Measurements from ENCODE around the gene BMAL1.
"Not testable (repeated sequence)": the region's sequence is repeated elsewhere in the genome, so short reads cannot be mapped to it uniquely, and the experiment has no call there.

Gene BMAL1

DNA sequence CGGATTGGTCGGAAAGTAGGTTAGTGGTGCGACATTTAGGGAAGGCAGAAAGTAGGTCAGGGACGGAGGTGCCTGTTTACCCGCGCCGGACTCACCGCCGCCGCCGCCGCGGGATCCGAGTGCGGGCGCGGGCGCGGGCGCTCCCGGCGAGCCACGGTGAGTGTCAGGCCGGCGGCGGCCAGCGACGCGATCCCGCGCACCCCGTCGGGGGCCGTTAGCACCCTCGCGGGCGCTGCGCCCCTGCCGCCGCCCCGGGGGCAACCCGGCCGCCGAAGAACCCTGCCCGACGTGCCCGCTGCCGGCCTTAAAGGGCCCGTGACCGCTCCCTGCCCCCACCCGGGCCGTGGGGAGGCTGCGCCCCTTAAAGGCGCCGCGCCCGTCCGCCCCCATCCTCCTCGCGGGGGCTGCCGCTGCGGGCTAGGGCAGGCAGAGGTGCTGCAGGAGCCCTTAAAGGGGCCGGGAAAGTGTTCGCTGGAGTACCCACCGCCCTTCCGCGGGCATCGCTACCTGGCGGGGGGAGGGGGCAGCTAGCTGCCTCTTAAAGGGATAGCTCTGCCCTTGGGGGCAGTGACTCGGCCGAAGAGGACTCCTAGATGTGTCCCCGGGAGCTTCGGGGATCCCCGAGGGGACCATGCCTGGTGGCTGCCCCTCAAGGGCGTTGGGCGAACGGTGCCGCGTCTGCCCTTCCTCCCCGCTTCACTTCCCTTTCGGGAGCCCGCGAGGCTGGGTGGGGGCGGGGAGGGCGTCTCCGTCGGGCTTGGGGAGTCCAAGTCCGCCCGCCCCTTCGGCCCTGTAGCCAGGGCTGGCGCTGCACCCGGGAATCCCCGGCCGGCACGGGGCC lies at the start of gene BMAL1:
Gene BMAL1, plus strand, starts transcription at position 23 of the 841 bp plus-strand sequence. CDS start 76,519 bp downstream, outside the sequence.
- no peak for DNase-seq

DNA sequence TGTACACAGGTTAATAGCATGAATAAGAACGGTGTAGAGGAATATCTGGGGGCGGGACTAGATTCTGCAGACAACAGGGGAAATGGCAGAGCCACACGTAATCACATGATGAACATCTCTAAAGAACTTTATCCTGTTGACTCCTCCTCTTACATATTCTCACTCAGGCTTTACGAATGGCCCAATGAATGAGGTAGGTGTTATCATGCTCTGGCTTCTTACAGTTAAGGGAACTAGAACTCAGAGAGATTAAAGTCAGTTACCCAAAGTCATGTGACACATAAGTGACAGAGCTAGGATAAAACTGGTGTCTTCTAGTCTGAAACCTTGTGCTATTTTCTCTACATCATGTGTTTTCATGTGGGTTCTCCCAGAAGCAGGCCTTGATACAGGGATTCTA lies 49.0 kb upstream of the BMAL1 start:
- DNase-seq, result no peak

DNA sequence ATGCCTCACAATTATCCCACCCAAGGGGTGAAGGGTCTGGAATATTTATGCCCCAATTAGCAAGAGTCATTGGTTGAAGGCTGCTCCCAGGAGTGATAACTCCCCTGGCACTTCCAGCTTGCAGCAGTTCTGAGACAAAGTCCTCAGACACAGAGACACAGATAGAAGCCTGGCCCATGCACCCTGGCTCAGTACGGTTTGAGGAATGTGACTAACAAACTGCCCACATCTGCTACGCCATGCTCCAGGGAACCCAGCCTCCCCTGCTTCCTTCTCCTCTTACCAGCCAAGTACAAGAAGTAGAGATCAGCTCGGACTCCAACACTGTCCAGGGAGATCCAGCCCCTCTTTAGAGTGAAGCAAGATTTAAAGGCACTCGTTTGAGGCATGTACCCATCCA lies 48.5 kb upstream of the BMAL1 start:
- DNase-seq, result no peak

DNA sequence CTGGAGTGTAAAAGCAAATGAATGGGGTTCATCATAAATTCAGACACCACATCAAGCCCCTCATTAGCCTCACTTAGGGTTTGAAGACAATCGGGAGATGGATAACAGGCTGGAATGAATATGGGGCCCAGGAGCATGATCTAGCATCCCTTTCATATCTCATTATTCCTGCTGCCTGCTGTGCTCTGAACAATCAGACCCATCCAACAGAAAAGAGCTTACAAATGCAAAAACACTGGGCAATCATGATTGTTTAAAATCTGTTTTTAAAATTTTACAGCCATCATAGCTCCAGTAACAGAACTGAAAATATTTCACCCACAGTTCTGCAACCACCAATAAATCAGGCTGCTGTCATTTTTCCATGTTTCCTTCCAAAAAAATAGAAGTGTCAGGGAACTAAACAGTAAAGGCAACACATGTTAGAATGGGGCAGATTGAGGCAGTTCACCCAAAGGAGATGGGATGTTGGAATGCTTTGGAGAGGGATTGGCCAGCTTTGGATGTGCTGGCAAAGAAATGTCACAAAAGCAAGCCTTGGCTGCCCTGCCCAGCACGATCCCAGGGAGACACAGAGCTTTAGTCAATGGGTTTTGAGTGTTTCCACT lies 47.8 kb upstream of the BMAL1 start:
- DNase-seq, result peak; percentile 20

DNA sequence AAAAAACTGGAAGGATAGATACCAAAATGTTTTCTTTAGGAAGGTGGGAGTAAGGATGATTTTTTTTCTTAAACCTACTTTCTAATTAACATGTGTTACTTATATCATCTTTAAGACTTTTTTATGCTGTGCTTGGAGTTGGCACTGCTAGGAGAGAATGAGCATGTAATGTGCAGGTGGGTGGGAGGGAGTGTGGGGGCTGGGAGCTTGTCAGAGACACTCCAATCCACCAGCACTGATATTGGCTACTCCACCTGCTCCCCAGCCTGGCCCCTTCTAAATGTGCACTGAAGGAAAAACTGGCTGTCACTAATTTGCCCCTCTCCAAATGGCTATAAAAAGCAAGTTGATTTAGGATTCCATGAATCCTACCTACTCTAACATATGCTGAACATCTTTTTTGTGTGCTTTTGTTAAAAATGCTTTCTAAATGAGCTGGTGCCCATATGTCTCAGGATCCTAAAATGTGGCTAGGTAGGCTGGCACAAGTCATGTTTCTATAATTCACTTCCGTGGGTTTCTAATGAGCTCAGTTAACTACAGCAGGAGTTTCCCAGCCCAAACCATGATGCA lies 44.3 kb upstream of the BMAL1 start:
- DNase-seq, result no peak

DNA sequence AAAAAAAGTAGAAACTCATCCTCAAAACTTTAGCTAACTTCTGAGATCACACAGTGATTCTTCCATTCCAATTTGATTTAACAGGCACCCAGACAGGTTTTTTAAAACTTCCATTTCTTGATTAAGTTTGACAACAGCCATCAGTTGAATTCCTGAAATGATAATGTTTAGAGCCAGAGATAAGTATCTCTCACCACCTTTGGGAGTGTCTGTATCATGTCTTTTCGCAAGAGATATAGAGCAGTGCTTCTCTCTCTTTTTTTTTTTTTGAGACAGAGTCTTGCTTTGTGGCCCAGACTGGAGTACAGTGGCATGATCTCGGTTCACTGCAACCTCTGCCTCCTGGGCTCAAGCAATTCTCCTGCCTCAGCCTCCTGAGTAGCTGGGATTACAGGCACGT lies 41.7 kb upstream of the BMAL1 start:
- DNase-seq, result no peak

DNA sequence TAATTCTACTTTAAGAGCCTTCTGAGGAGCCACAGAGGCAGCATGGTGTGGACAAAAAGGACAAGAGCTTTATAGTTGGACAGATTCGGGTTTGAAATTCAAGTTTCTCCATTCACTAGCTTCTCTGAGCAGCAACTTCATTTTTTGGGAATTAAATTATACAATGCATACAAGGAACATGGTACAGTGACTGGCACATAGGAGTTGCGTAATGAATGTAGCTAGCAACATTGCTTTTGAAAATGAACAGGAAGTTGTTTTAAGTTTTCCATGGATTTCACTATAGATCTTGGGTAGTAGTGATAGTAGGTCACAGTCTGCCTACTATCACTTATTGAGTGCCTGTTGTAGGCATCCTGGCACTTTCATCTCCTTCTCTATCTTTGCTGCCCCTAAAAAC lies 41.0 kb upstream of the BMAL1 start:
- no peak for DNase-seq

DNA sequence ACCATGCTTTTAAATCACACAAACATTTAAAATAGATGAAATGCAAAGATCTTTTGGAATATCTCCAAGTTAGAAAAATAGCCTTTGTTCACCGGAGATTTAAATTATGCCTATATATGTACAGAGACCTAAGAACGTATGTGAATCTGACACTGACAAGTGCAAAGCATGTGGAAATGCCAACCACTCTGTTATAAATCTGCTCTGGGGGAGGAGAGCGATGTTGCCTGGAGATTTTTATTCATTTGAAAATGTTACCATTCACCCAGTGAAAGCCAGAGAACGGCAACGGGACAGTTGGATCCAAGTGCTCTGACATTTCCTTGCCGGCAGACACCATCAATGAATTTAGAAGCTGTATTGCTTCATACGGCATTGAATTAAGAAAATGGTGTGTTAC lies 39.8 kb upstream of the BMAL1 start:
- DNase-seq, result no peak

DNA sequence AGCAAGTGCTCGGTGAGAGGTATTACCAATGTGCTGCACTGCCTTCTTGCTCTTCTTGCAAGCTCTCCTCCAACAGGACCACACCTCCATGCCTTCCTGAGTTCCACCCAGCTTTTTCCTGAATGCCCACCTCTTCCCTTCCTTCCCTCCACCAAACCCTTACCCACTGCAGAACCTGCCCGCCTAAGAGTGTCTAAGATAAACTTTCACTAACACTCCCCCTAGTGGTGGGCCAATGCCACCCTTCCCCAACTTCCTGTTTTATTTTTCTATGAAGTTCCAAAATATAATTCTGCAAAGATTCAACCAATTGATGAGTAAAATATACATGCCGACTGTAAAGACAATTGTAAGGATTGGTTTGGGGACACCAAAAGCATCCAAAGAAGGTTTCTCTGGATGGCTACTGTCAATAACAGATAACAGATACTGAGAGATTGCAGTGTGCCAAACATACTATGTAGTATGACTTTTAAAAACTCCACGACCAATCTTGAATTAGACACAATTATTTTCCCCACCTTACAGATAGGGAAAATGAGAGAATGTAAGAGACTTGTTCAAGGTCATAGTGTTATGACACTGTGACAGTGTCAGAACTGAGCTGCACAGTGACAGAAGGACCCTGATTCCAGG lies 38.6 kb upstream of the BMAL1 start:
- no peak for DNase-seq

DNA sequence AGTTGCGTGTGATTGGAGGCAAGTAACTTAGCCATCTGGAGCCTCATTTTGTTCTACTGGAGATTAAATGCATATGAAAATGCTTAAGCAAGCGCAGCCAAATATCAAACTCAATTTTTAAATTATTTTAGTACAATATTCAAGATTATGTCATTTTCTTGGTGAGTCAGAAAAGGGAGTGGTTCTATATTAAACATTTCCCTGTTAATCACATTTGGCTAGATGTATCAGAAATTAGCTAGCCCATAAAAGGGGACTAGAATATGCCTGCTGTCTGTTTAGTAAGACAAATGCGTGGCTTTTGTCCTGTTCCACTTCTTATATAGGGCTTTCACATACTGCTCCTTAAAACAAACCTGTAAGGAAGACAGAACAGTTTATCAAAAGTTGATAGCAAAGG lies 35.0 kb upstream of the BMAL1 start:
- no peak for DNase-seq

DNA sequence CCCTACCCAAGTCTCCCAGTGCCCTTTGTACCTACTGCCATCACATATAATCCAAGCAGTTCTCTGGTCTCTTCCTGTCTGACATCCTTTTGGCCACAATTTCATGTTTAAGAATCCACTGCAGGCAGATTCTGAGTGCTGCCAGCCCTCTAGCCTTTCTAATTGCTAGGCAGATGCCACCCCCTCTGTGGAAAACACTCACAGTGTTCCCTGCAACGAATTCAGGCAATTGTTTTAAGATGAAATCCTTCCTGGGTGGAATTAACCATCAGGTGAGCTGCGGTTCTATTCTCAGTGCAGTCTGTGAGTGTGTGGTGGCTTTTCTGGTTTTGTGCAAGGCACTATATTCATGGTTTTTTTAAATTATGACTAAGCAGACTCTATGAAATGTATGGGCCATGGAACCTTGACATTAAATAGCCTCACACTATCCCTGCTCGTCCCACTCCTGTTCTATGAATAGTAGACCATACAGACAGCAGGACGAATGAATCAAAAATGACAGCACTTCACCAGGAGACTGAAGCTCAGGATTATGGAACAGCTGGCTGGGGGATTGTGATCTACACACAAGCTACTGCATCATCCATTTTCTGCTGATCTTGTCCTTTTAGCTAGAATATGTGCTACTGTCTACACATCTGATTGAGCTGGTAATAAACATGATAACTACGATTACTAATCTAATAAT lies 29.8 kb upstream of the BMAL1 start:
- peak; percentile 57 for DNase-seq

DNA sequence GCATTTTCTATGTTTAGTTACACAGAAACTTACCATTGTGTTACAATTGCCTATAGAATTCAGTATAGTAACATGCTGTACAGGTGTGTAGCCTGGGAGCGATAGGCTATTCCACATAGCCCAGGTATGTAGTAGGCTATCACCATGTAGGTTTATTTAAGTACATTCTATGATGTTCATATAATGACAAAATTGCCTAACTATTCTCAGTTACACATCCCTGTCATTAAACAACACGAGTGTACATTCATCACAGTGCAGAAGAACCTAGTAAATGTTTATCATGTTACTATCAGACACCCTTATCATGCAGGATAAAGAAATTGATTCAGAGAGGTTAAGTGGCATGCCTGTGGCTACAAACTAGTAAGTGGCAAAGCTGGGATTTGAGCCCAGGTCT lies 28.4 kb upstream of the BMAL1 start:
- DNase-seq, result no peak

DNA sequence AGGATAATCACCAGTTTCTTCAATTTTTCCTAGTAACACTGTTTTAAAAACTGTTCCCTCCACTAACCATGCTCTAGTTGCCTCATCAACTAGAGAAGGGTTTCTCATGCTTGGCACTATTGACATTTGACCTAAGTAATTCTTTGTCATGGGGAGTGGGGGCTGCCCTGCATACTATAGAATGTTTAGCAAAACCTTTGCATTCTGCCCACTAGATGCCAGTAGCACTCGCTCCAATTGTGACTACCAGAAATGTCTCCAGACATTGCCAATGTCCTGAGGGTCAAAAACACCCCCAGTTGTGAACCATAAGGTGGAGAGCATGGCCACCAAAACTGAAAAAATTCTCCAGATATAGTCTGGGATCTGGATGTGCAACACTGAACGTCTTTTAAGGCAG lies 27.6 kb upstream of the BMAL1 start:
- DNase-seq, result no peak

DNA sequence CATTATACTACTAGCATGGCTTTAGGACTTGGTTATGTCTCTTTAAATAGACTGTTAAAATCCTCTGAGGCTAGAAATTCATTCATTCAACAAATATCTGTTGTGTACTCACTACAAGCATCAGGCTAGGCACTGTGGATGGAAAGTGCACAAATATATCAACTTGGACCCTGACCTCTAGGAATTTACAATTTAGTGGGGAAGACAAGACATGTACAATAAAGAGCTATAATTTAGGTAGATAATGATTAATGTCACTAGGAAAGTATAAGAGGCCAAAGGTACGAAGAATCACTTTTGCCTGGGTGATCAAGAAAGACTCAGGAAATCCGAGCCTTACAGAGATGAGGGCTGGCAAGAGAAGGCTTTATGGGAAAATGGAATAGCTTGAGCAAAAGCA lies 25.6 kb upstream of the BMAL1 start:
- no peak for DNase-seq

DNA sequence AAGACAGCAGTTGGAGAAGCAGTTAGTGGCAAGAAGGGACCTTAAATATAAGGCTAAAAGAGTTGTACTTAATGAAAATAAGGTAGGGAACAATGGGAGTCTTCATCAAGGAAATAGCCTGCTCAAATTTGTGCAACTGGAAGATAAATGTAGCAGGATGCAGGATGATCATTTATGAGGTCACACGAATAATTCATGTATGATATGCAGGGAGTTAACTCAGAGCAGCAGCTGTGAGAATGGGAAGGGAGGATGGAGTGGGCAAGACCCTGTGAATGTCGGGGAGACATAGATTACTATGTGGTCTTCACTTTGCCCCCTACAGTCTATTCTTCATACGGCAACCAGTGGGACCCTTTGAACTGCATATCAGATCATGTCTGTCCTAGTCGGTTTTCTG lies 25.2 kb upstream of the BMAL1 start:
- DNase-seq, result no peak

DNA sequence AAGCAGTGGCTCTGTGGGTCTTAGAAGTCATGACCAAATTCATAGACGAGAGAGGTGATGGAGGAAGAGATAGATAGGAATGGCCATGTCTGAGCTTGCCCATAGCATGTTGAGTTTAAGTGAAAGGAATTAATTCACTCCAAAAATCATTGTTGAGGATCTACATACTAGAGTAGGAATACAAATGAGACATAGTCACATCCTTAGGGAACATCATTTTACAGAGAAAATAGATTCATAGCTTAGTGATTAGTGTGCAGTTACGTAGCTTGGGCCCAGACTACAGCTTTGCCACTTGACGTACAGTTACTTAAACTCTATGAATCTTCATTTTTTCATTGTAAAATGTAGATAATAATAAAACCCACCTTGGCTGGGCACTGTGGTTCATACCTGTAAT lies 21.4 kb upstream of the BMAL1 start:
- DNase-seq, result no peak

DNA sequence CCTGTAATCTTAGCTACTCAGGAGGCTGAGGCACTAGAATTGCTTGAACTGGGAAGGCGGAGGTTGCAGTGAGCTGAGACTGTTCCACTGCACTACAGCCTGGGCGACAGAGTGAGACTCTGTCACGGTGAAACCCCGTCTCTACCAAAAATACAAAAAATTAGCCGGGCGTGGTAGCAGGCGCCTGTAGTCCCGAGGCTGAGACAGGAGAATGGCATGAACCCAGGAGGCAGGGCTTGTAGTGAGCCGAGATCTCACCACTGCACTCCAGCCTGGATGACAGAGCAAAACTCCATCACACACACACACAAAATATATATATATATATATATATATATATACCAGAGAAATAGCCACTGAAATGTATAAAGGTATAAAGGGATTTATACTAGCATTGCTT lies 19.5 kb upstream of the BMAL1 start:
- not testable (repeated sequence) for DNase-seq

DNA sequence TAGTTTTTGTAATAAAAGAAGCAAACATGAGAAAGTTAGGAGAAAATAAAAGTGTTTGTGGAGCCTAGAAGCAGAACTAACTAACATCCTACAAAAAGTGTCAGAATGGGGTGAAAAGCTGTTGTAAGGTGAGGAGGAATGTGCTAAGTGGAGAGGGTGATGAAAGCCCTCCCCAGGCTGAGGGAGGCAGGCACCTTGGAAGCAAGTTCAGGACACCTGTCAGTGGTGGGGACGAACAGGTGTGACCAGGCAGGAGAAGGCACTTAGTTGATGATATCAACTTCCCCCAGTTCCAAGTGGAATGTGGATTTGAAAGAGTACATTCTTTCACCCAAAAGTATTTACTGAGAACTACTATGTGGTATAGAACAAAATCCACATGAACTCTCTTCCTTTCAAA lies 18.7 kb upstream of the BMAL1 start:
- DNase-seq, result no peak

DNA sequence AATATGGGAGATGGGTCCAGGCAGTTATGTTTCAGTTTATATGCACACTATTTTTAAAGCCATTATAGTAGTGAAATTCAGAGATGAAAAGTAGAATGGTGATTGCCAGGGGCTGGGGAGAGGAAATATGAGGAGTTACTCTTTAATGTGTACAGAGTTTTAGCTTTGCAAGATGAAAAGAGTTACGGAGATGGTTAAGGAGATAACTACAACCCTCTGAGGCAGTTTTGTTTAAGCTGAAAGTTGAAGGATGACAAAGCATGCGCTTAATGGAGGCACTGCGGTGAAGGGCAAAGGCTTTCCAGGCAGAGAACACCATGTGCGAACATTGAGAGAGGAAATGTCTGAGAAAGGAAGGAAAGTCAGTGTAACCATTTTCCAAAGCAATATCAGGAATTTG lies 18.2 kb upstream of the BMAL1 start:
- DNase-seq, result no peak

DNA sequence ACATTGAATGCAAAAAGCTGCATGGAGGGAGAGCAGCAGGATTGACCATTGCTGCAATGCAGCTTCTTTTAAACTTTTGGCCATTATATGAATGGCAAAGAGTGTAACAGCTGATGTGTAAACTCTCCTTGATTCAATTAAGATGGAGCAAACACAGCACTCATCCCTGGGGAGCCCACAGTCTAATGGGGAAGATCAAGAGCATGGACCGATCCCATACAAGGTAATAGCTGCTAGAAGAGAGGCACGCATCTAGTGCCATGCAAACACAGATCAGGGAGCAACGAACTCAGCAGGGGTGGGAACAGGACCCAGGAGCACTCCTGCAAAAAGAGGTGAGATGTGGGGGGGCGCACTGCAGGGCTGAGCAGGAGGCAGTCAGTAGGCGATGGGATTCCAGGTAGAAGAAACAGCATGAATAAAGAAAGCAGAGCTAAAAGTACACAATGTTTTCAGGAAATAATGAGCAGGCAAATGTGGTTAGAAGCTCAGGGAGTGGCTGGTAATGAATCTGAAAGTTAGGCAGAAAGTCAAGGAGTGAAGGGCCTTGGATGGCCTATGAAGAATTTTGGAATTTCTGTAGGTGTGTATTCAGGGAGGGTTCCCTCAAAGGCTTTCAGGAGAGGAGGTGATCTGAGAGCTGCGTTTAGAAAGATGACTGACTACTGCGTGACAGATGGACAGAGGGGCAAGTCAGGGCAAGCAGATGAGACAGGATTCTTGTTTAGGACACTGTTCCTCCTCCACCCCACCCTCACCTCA lies 17.2 kb upstream of the BMAL1 start:
- DNase-seq, result no peak

DNA sequence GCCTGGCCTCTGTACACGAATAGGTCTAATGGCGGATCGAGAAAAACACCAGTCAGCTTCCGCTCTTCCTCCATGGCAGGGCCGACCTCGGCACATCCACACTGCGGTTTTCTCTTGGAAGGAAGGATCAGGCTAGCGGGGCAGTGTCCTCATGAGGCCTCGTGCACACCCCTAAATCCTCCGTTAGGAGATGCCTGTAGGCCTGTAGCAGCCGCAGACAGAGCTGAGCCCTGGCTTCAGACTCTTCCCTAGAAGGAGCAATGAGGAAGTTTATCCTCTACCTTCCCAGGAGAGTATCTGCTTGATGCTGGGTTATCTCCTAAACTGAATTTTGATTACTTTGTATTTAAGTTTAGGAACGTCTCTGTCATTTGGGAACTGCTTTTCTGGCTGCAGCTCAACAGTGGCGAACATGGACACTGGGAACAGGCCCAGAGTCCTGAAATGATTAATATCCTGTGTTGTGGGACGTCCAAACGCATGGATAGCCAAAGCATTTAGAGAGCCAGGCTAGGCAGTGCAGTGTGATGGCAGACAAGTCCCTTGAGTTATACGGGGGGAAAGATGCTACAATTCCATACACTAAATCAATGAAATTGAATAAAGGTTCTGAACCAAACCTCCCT lies 16.5 kb upstream of the BMAL1 start:
- DNase-seq, result no peak

DNA sequence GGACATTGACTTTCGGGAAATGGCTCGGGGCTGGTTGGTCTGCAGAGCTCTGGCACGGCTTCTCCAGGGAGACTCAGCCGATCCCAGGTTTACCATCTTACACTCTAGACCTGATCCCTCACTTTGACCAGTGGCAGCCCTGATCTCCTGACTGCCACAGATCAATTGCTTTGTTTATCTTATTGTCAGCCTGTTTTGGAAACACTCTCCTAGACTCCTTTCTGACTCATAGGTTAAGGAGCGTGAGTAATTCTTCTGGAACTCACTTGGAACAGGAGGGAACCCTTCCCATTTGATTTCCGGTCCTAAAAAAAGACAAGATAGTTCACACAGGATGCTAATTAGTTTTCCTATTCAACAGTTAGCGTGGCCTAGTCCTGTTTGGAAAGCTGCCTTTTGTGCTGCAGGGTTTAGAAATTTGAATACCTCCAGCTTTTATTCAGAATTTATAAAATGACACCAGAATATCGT lies 16.0 kb upstream of the BMAL1 start:
- DNase-seq, result no peak
